ENCODE data around the gene CPAMD8.

The CPAMD8 gene

DNA sequence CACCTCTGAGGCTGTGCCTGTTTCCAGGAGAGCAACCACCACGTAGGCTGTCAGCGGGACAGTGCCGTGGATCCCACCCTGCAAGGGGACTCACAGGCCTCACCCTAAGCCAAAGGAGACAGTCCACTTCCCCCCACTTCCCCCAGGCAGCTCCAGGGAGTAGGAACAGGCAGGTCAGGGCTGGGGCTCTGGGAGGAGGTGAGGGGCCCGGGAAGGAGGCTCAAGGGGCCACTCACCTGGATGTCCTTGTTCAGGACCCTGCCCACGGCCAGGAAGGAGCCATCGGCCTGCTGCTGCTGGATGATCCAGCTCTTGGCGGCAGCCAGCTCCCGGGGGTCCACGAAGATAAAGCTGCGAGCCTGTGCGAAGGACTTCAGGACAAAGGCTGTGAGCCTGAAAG, 112.2 kb downstream of the CPAMD8 start:
- DNase-seq, result no peak

DNA sequence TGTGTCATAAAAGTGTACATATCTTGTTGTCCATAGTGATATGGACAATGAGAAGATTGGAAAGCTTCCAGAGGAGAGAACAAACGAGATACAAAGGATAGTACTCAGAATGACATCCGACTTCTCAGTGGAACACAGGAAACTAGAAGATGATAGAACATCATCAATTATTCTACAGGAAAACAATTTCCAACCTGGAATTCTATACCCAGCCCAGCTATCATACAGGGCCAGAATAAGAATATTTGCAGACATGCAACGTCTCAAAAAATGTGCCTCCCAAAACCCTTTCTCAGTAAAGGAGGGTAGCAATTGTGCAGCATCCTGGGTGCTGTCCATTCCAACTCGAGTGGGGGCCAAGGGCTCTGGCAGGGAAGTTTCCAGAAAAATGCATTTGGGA, 113.8 kb downstream of the CPAMD8 start:
- DNase-seq, result no peak

DNA sequence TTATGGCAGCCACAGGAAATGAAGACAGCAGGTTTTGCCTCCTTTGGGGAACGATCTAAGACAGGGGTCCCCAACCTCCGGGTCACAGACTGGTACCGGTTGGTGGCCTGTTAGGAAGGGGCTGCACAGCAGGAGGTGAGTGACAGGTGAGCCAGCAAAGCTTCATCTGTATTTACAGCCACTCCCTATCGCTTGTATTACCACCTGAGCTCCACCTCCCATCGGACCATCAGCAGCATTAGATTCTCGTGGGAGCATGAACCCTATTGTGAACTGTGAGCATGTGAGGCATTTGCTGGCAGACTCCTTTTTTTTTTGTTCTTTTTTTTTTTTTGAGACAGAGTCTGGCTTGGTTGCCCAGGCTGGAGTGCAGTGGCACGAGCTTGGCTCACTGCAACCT, 115.6 kb downstream of the CPAMD8 start:
- DNase-seq, result no peak

DNA sequence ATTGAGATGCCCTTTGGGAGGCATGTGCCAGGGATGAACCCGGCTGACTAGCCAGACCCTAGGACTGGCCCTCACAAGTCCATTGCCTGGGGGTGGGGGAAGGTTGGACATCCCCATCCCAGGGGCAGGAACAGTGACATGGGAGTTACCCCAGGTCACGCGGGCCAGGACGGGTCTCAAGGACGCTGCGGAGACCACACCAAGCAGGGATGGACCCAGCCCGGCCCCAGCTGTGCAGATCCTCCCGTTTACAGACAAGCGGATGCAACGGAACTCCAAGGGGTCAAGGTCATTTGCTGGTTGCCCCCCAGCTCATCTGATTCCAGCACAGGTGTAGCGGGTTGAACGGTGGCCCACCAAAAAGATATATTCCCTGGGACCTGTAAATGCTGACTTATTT, 117.9 kb downstream of the CPAMD8 start:
- DNase-seq, result no peak

DNA sequence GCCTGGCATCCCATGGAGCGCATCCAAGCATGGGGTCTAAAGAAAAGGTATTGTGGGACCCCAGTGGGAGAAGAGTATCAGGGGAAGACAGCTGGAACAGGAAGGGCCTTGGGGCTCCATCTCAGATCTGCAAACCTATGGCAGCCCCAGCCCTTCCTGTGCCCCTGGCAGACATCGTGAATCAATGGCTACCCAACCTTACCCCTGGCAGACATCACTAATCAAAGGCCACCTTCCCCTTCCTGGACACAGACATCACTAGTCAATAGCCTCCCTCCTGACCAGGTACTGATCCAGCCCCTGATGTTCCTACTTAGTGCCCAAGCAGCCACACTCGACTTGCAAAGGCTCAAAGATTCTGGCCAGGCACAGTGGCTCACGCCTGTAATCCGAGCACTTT, 122.0 kb downstream of the CPAMD8 start:
- DNase-seq, result no peak

DNA sequence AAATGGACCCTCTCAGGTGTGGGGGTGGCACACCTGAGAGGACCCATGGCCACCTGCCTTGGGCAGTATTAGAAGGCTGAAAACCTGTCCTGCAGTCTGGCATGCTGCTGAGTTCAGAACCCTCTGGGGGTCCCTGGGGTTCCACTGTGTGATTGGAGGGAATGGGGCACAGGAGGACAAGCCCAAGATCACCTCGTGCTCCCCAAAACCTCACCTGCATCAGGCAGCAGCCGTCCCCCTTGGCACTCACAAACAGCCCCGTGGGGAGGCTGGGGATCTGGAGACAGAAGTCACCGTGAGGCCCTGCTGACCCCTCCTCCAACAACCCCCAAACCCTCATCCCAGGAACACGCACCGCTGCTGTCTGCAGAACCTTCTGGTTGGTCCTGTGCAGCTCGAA, 123.3 kb downstream of the CPAMD8 start:
- no peak for DNase-seq

DNA sequence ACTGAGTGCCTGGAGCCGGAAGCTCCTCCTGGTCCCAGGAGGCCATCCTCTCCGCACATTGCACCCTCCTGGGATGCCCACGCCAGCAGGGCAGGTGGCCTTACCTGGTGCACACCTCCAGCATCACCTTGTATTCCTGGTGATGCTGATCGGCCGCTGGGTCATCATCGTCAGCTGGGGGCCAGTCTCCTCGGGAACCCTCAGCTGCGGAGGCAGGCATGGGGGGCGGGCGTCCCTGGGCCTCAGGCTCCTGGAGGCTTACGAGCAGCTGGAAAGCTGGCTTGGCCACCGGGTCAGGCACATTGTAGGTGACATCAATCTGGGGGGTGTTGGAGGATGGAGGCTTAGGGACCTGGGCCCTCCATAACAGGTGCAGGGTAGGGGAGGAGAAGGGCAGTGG, 124.1 kb downstream of the CPAMD8 start:
- DNase-seq, result no peak

DNA sequence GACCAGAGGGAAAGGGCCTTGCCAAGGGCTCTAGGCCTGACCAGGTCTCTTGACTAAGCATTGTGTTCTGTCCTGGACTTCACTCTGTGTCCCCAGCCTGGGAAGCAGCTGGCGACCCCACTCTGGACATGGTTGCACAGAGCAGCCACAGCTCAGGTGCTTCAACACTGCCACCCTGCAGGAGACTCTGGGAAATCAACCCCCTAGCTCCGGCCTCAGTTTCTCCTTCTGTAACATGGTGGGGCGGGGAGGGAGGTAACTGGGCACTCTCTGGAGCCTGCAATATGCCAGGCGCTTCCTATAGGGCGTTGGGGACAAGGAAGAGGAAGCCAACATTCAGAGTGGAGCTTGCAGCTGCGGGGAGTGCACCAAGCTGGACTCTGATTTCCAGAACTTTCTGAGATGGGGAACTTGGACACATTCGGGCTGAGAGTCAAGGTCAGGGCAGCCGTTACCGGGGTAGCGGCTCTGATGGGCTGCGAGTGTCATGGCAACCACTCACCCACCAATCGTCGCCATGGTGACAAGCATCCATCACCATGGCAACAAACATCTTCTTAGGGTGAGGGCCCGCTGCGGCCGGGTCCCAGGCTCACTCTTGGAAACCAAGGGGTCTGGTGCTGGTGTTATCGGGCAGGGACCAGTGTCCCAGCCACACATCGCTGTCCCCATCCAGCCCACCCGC, 125.0 kb downstream of the CPAMD8 start:
- DNase-seq, result no peak

DNA sequence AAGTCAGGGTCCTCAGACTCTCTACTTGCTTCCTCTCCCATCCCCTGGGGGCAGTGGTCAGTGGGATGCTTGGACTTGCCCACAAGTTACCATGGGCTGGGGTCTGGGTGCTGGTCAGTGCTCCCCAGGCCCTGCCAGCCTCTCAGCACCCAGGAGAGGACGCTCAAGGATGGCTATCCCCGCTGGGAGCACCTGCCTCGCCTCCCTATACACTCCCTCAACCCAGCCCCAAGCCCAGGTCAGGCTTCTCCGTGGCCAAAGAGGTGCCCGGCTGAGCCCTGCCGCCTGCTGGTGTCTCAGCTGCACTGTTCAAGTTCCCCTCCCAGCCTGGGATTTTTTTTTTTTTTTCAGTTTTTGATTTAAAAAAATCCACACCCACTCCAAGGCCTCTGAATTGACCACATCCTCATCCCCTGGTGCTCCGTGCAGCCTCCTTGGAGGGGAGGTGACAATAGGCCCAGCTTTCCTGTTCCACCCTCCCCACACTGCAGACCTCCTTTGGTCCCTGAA, 127.0 kb downstream of the CPAMD8 start:
- no peak for DNase-seq

DNA sequence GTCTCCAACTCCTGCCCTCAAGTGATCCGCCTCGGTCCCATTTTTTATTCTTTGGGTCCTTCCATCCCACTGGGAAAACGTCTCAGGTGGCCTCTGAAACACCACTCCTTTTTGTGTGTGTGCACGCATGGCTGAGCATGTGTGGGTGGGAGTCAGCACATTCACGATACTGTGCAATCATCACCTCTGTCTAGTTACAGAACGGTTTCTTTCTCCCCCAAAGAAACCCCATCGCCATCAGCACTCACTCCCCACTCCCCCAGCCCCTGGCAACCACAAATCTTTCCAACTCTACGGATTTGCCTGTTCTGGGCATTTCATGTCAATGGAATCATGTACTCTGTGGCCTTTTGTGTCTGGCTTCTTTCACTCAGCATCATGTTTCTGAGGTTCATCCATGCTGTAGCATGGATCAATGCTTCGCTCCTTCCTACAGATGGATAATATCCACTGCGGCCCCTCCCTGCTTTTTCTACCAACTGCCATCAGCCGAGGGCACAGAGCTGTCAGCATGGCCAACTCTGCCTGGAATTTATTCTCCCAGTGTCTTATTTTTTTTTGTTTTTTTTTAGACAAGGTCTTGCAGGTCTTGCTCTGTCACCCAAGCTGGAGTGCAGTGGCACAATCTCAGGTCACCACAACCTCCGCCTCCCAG, 128.1 kb downstream of the CPAMD8 start:
- DNase-seq, result no peak

DNA sequence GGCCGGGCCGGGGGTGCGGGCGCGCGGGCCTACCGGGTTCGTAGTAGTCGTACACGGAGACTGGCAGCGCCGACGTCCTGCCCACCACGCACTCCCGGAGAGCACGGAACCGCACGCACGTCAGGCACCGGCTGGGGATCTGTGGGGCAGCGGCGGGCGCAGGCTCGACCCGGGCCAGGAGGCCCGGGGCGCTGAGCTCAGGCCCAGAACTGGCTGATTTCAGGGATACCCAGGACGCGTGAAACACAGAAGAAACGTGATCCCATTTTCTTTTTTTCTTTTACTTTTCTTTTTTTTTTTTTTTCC, 128.8 kb downstream of the CPAMD8 start:
- no peak for DNase-seq

DNA sequence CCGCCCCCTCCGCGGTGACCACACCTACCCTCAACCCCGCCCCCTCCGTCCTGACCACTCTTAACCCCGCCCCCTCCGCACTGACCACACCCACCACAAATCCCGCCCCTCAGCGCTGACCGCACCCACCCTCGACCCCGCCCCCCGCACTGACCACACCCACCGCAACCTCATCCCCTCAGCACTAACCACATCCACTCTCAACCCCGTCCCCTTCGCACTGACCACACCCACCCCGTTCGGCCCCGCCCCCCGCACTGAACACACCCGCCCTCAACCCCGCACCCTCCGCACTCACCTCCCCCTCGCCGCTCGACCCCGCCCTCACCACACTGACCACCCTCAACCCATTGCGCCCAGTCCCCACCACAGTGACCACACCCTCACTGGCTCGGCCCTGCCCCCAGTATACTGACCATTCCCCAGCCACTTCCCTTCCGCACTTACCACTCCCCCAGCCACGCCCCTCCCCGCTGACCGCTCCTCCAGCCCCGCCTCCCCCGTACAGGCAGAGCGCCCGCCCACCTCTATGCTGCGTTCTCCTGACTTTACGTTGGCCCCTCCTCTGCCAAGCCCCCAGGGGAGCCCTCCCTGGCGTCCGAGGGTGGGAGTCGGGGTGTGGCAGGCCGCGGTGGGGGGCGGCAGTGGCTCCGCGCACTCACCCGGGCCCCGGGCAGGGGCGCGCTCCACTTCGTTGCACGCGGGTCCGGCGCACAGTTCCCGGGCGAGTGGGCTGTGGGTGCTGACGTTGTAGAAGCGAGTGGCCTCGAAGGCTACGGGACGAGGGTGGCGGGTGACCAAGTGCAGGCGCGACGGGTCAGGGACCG, 129.4 kb downstream of the CPAMD8 start:
- DNase-seq, result no peak

DNA sequence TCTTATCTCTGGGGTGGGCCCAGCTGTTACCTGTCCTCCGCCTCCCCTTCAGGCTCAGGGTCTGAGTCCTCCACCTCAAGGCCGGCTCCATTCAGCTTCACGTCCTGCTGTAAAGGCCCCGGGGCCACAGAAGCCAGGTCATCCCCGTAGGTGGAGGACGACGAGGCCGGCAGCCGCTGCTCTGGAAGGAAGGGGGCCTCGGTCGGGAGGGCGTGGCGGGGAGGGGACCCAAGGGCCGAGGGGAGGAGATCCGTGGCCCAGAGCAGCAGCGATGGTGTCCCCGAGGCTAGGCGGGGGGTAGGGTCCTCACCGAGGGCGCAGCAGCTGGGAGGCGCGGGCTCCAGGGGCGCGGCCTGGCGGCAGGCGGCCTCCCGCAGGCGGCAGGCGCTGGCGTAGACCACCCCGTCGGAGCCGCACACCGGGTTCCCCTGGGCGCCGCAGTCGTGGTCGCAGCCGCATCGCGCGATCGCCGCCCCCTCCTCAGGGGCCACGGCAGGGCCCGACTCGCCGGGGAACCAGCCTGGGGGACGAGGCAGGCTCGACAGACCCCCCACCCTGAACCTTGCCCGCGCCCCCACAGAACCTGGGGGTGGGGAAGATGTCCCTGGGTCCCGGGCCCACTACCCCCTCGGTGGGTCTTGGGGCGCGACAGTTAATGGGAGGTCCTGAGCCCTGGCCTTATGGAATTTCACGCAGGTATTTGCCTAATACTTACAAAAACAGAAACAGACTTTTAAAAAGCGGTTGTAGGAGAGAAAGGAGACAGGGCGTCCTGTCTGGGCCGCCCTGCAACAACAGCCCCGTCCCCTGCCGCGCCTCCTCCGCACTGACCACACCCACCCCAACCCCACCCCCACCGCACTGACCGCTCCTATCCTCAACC, 130.2 kb downstream of the CPAMD8 start:
- no peak for DNase-seq

DNA sequence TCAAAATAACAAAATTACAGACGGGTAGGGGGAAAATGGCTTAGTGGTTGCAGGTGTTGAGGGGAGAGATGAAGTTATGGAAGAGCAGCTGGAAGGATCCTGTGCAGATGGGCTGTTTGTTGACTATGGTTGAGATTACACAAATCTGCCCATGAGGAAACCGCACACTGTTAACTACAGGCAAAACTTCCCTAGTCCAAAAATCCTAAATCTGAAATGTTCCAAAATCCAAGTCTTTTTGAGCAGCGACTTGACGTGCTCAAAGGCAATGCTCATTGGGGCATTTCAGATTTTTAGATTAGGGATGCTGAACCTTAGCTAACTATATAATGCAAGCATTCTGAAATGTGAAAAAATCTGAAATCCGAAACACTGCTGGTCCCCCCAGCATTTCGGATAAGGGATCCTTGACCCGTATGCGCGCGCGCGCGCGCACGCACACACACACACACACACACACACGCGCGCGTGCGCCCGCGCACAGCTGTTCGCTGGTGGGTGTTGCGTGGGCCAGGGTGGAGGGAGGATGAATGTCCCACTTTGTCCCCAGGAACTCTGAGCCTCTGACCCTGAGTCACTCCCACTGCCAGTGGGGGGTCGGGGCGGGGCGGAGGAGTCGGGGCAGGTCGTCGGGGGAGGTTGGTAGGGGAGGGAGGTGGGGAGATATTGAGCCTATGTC, 131.0 kb downstream of the CPAMD8 start:
- no peak for DNase-seq

DNA sequence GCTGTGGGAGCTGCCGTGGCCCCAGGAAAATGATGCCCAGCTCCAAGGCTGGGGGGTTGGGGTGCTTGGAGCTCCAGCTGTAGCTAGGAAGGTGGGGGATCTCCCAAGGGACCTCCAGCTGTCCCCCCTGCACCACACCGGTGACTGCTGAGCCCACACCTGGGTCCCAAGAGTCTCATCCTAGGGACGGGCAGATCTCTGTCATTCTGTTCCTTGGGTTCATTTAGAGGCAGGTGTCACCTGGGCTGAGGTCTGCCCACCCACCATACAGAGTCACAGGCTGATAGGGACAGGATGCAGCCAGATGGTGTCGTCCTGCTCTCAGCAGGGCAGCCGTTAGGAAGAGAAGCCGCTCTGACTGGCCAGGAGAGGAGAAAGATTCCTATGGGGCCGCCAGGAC, 132.5 kb downstream of the CPAMD8 start:
- no peak for DNase-seq

DNA sequence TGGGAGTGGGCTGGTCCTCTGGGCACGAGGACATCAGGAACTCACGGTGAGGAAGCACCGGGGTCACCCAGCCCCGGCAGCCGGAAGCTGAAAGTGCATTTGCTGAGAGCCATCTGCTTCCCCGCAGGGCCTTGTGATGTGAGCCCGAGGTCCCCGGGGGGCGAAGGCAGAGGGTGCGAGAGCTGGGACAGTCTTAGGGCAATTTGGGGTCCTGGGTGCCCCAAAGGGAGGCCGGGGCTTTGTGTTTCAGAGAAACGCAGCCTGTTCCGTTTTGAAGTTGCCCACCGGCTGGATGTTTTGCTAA, 133.0 kb downstream of the CPAMD8 start:
- no peak for DNase-seq

DNA sequence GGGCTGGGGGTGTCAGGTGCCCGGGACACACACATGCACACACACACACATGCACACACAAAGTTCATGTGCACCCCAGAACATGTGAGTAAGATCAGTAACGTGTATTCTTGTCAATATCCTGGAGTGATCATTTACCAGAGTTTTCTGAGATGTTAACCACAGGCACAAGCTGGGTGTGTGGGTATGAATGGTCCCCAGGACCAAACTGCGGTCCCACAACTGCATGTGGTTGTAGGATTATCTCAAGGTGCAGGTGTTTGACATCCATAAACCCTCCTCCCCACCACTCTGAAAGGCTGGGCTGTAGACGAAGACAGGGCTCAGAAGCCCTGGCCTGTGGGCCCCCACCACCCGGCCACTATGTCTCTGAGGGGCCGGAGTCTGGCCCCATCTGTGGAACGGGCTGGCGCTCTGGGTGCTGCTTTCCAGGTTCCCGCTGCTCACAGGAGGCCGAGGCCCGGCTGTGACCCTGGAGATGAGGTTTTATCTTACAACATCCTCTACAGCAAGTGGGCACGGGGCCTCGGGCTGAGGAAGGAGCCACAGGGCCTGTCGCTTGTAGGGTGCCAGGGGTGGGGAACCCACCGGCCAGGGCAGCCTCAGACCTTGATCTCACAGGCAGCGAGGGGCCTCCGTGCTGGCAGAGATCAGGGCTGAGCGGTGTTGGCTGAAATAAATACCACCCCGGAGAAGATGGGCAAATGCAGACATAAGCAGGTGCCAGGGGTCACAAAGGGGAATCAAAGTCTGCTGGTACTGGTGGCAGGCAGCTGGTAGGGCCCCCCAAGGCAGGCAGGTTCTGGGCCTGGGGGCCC, 133.5 kb downstream of the CPAMD8 start:
- DNase-seq, result no peak

DNA sequence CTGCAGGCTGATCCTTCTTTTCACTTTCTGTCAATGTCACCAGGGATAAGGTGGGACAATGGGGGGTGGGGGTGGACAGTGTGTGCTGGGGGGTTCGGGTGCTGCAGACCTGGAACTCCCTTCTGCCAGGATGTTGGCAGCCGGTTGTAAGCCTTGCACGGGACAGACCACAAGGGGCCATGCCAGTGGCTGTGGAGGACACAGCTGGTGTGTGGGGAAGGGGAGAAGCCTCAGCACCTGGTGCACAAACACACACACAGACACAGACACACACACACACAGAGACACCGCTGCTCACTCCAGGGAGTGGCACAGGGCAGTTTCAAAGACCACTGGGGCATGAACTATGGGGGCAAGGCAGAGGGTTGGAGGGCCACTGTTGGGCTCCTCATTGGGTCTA, 134.2 kb downstream of the CPAMD8 start:
- no peak for DNase-seq

DNA sequence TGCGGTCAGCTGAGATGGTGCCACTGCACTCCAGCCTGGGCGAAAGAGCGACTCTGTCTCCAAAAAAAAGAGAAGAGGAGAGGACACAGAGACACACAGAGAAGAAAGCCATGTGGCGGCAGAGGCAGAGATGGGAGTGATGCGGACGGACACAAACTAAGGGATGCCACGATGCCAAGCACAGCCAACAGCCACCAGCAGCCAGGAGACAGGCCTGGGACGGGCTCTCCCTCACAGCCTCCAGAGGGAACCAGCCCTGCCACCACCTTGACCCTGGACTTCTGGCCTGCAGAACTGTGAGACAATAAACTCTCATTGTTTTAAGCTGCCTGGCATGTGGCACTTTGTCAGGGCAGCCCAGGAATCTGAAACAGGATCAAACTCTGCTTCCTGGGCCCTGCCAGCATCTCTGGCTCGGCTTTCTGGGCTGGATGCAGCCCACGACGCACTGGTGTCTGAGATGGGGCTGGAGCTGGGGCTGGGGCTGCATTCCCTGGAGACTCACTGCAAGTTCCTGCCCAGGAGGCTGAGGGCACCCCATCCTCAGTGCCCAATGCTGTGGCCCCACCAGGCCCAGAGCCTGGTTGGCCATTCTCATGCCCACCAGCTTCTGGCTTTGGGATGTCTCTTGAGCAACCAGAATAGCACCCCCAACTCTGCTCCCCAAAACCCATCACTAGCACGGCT, 134.8 kb downstream of the CPAMD8 start:
- no peak for DNase-seq

DNA sequence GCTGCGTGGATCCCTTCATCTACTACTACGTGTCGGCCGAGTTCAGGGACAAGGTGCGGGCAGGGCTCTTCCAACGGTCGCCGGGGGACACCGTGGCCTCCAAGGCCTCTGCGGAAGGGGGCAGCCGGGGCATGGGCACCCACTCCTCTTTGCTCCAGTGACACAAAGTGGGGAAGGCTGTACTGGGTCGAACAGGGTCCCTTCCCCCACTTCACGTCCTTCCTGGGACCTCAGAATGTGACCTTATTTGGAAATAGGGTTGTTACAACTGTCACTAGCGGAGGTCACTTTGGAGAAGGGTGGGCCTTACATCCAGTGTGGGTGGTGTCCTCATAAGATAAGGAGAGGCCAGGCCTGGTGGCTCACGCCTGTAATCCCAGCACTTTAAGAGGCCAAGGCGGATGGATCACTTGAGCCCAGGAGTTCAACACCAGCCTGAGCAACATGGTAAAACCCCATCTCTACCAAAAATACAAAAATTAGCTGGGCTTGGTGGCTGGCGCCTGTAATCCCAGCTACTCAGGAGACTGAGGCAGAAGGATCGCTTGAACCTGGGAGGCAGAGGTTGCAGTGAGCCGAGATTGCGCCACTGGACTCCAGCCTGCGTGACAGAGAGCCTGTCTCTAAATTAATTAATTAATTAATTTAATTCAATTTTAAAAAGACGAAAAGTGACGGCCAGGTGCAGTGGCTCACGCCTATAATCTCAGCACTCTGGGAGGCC, 136.0 kb downstream of the CPAMD8 start:
- no peak for DNase-seq

All from cerebellar nuclear complex (tissue), 1 donor.